Activated CD4-positive, alpha-beta T cell treated with anti-CD3 and anti-CD28 coated beads, Interleukin-2, amount 50 U/mL, for 1 hour (primary cell): ENCODE data around the gene RUFY2.
"Not testable (repeated sequence)": the region's sequence is repeated elsewhere in the genome, so short reads cannot be mapped to it uniquely, and the experiment has no call there.

Source experiments
- DNase-seq: peaks from one replicate; pipeline ENCODE4 v3.0.0-alpha.2; 2020

The RUFY2 gene

GRCh38 chr10:68324396-68324795 is 82.7 kb downstream of the RUFY2 start:
- DNase-seq: not testable (repeated sequence)

GRCh38 chr10:68318331-68319059 is 88.6 kb downstream of the RUFY2 start:
- no peak for DNase-seq

GRCh38 chr10:68315582-68315981 is 91.5 kb downstream of the RUFY2 start:
- no peak for DNase-seq

- not testable (repeated sequence) for DNase-seq
Measured at GRCh38 chr10:68314930-68315329, 92.1 kb downstream of the RUFY2 start.

- no peak for DNase-seq
Measured at GRCh38 chr10:68310531-68310930, 96.5 kb downstream of the RUFY2 start.

- DNase-seq: no peak
Measured at GRCh38 chr10:68305854-68306253, 101.2 kb downstream of the RUFY2 start.

GRCh38 chr10:68303849-68304412 is 103.1 kb downstream of the RUFY2 start:
- DNase-seq: no peak

GRCh38 chr10:68302871-68303270 is 104.2 kb downstream of the RUFY2 start:
- no peak for DNase-seq

- DNase-seq: no peak
Measured at GRCh38 chr10:68302503-68302823, 104.6 kb downstream of the RUFY2 start.

- no peak for DNase-seq
Measured at GRCh38 chr10:68301790-68302502, 105.1 kb downstream of the RUFY2 start.

- DNase-seq: no peak
Measured at GRCh38 chr10:68301301-68301700, 105.8 kb downstream of the RUFY2 start.

- no peak for DNase-seq
Measured at GRCh38 chr10:68296843-68297663, 110.0 kb downstream of the RUFY2 start.
